OCI-LY3 (cell line): ENCODE results near the gene CBLIF.

Source experiments
- CTCF ChIP-seq: fragments of 200-600, 300-600 bp; sonication (generic); IDR thresholded peaks from 2 replicates; pipeline ENCODE4 v1.5.1; 2014; ENCODE audit warnings: antibody characterized with exemption, low read length, low read depth
- EZH2phosphoT487 ChIP-seq: fragments of 200-600 bp; shearing (Covaris generic); IDR thresholded peaks from 2 replicates; pipeline ENCODE4 v1.6.1; 2018; ENCODE audit warnings: antibody characterized with exemption, mixed run types, low read depth

GRCh38 chr11:59794417-59794816 is 50.9 kb downstream of the CBLIF start:
- TF ChIP-seq CTCF (no peak), EZH2phosphoT487 (no peak)
